Right lobe of liver (tissue), 6 donors: Measurements from ENCODE around the gene PRR7. TPM values are rescaled to one million over a fixed set of nuclear protein-coding genes. Genes with fewer than 3 reads are reported as not detected.

ENCODE experiments used
- ATAC-seq, 4 donors: fragments of 200-7000 bp; cut with Tn5 transposase; one replicate each; pipeline ENCODE4 v1.9.1; 2020; ENCODE audit warnings: mild to moderate bottlenecking in 4 of 4, moderate library complexity in 4 of 4
- DNase-seq, 3 donors: peaks; one replicate each; pipeline ENCODE4 v3.0.0-alpha.2; 2020
- H3K27ac ChIP-seq, 3 donors: fragments of 200-600 bp; one replicate each; pipeline ENCODE4 v1.8.0; 2022
- H3K27me3 ChIP-seq, 2 donors: fragments of 200-600 bp; one replicate each; pipeline ENCODE4 v1.8.0; 2022
- H3K36me3 ChIP-seq, 4 donors: fragments of 200-600 bp; sonication (generic) in 1 of 4; one replicate each; pipeline versions ENCODE4 v1.5.1 to v1.8.0; 2017 to 2022; ENCODE audit warnings: control low read depth in 1 of 4
- H3K4me1 ChIP-seq, 4 donors: fragments of 200-600 bp; sonication (generic) in 1 of 4; one replicate each; pipeline versions ENCODE4 v1.5.1 to v1.8.0; 2017 to 2022; ENCODE audit warnings: control low read depth in 1 of 4
- H3K4me3 ChIP-seq, 3 donors: fragments of 200-600 bp; one replicate each; pipeline ENCODE4 v1.8.0; 2022
- H3K9me3 ChIP-seq, 4 donors: fragments of 200-600 bp; sonication (generic) in 1 of 4; one replicate each; pipeline versions ENCODE4 v1.5.1 to v1.8.0; 2017 to 2022; ENCODE audit warnings: control low read depth in 1 of 4
- POLR2A ChIP-seq: fragments of 450-650 bp; IDR thresholded peaks from one replicate; pipeline ENCODE4 v1.6.1; 2017; ENCODE audit warnings: antibody characterized with exemption, mild to moderate bottlenecking
- WGBS: methylation state at CpG from one replicate; pipeline ENCODE4 v1.1.6; 2018; ENCODE audit warnings: low coverage, low lambda C conversion rate; ENCODE audit not compliant: insufficient coverage; ENCODE audit errors: missing lambda C conversion rate; 5-methylcytosine and 5-hydroxymethylcytosine counted together
- intact Hi-C, 2 donors: fragments of 100-400 bp; cut with DNase I; formaldehyde crosslinking; loops; one replicate each; pipeline versions ENCODE4 v1.11.2 to v1.14.1; 2022
- total RNA-seq, 6 experiments: library from RNA; depleted of rRNA in 2 of 6; stranded (reverse); fragments of >200 nt in 2 of 6; fragmentation: NEBNext Ultra II Directional in 3 of 6; extraction: Animal tissue kit (Norgen Biotek cat#: 25700) in 3 of 6; gene quantifications; one replicate each; pipeline versions ENCODE4 v1.1.0 to v1.2.4, GENCODE V29; 2016 to 2023
- TF ChIP-seq, protein P1 (sequence below), 4 donors: fragments of 200-600 bp in 3 of 4; fragments of 450-650 bp in 1 of 4; IDR thresholded peaks; one replicate each; pipeline versions ENCODE4 v1.5.1 to v1.8.0; 2016 to 2022; ENCODE audit warnings: antibody characterized with exemption in 4 of 4, mild to moderate bottlenecking in 2 of 4
- donor health status: DM: no; HTN: yes; CAD: no.
- donor health status: DM: no; HTN: no; CAD: no.
- donor health status: DM: no; HTN: no; CAD: no.
- donor health status: DM: no; HTN: yes; CAD: no.
- donor health status: DM: no; HTN: yes; CAD: no.

PRR7 gene
- total RNA-seq, 6 experiments from 2014 or later, result 0.15 to 13.0 (median 1.9) TPM

- Histone ChIP-seq H3K9me3 (no peaks in the 10 kb centered on the region), H3K36me3 (peaks cover 0 to 22% (median 0%) of the 10 kb centered on the region in 4 donors), H3K27me3 (no peaks in the 10 kb centered on the region), H3K27ac (peak overlapping the region in 2 of 3 donors; percentile 28 to 74), H3K4me1 (peaks cover 0 to 18% (median 0%) of the 10 kb centered on the region in 4 donors), H3K4me3 (no peak overlapping the region)
- DNase-seq (peak; percentile 72 to 86 (median 73)), ATAC-seq (peak in 2 of 4 donors; percentile 2 to 3)
- 60% methylated on average over 2 of the region's 6 CpGs for WGBS
- intact Hi-C loops, result no loop called here
- TF ChIP-seq, protein P1, sequence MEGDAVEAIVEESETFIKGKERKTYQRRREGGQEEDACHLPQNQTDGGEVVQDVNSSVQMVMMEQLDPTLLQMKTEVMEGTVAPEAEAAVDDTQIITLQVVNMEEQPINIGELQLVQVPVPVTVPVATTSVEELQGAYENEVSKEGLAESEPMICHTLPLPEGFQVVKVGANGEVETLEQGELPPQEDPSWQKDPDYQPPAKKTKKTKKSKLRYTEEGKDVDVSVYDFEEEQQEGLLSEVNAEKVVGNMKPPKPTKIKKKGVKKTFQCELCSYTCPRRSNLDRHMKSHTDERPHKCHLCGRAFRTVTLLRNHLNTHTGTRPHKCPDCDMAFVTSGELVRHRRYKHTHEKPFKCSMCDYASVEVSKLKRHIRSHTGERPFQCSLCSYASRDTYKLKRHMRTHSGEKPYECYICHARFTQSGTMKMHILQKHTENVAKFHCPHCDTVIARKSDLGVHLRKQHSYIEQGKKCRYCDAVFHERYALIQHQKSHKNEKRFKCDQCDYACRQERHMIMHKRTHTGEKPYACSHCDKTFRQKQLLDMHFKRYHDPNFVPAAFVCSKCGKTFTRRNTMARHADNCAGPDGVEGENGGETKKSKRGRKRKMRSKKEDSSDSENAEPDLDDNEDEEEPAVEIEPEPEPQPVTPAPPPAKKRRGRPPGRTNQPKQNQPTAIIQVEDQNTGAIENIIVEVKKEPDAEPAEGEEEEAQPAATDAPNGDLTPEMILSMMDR (IDR thresholded peaks at IDR 0.05), result no peak
- TF ChIP-seq POLR2A, result no peak
These were observed 17.2 kb upstream of the PRR7 start for GRCh38 chr5:177429248-177430040.

- Histone ChIP-seq H3K9me3 (no peaks in the 10 kb centered on the region), H3K4me3 (no peak overlapping the region), H3K27ac (peak overlapping the region in 1 of 3 donors; percentile 33), H3K36me3 (peaks cover 0 to 31% (median 0%) of the 10 kb centered on the region in 4 donors), H3K27me3 (no peaks in the 10 kb centered on the region), H3K4me1 (peaks cover 0 to 16% (median 0%) of the 10 kb centered on the region in 4 donors)
- 86% methylated on average over 8 of the region's 26 CpGs for WGBS
- DNase-seq (no peak), ATAC-seq (no peak)
- TF ChIP-seq, protein P1 (IDR thresholded peaks at IDR 0.05), result no peak
- no peak for TF ChIP-seq POLR2A
- intact Hi-C loops, result no loop called here
These were observed 16.3 kb upstream of the PRR7 start for GRCh38 chr5:177430140-177430951.

GRCh38 chr5:177430972-177431316, 15.7 kb upstream of the PRR7 start:
- intact Hi-C loops, result no loop called here
- no peaks in the 10 kb centered on the region for H3K27me3 ChIP-seq
- H3K27ac ChIP-seq, result peak overlapping the region in 1 of 3 donors; percentile 24
- no peak for TF ChIP-seq POLR2A
- no peaks in the 10 kb centered on the region for H3K9me3 ChIP-seq
- no peak overlapping the region for H3K4me3 ChIP-seq
- peaks cover 0 to 37% (median 0%) of the 10 kb centered on the region in 4 donors for H3K36me3 ChIP-seq
- DNase-seq (no peak), ATAC-seq (no peak)
- 96% methylated on average over 4 of the region's 7 CpGs for WGBS
- H3K4me1 ChIP-seq, result peaks cover 0 to 12% (median 0%) of the 10 kb centered on the region in 4 donors

DNA sequence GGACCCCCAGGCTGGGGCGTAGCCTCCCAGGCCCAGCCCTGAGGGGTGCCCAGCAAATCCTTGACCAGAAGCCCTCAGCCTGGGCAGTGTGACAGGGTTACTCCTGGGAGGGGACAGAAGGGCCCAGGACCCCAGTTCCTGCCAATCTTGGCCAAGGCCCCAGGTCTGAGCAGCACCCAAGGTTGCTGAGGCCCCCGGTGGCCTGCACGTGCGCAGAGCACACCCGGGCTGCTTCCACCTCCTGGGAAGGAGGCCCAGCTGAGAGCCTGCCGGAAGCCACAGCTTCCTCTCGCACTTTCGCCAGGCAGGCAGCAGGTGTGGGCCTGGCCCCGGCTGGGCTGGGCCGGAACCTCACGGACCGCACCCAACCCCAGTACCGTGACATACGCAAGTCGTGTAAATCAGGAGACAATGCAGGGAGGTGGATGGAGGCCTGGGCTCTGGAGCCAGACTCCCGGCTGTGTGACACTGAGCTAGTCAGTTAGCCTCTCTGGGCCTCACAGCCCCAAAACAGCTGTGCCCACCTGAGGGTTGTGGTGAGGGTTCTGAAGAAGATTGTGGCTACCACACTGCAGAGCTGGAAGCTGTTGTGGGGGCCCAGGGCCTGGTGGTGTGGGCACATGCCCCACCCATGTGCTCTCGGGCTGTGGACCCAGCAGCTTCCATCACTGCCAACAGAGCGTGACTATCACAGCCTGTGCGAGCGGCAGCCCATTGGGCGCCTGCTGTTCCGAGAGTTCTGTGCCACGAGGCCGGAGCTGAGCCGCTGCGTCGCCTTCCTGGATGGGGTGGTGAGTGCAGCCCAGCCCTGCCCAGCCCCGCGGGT, 15.1 kb upstream of the PRR7 start:
- Histone ChIP-seq H3K9me3 (no peaks in the 10 kb centered on the region), H3K36me3 (peaks cover 0 to 40% (median 0%) of the 10 kb centered on the region in 4 donors), H3K4me3 (no peak overlapping the region), H3K27ac (peak overlapping the region in 1 of 3 donors; percentile 24), H3K27me3 (no peaks in the 10 kb centered on the region), H3K4me1 (peaks cover 0 to 12% (median 0%) of the 10 kb centered on the region in 4 donors)
- DNase-seq (peak; percentile 58 to 76 (median 63)), ATAC-seq (peak; percentile 2 to 20 (median 9))
- WGBS, result 92% methylated on average over 6 of the region's 29 CpGs
- TF ChIP-seq POLR2A, result no peak
- TF ChIP-seq, protein P1 (IDR thresholded peaks at IDR 0.05), result no peak
- intact Hi-C loops, result no loop called here
